SK-MEL-5 (cell line): ENCODE data around the gene TUBA4B. TPM values are rescaled to one million over a fixed set of nuclear protein-coding genes. Genes with fewer than 3 reads are reported as not detected.

Experiments
- small RNA-seq, 2 experiments: library from RNA; depleted of rRNA; stranded (forward); fragments of <200 nt; gene quantifications; one replicate each; pipeline ENCODE3, GENCODE V24; 2014
- total RNA-seq: library from RNA; depleted of rRNA; stranded (reverse); fragments of >200 nt; shearing (Covaris generic); gene quantifications from 2 replicates; pipeline ENCODE4 v1.2.3, GENCODE V29; 2014; rRNA removed

The TUBA4B gene
- total RNA-seq, 1 experiment from 2014 or later = not detected

Small RNAs within 50 kb of the gene (small RNA-seq; reads per million reads assigned to genes)
- gene MIR153-1 = 0 to 0.14 reads per million in 2 experiments

Other genes with a start within 250 kb of the TUBA4B start
- gene CFAP65, start 211.7 kb upstream of the TUBA4B start, total RNA-seq = 0.16 and 0.24 TPM in 2 replicates
- gene IHH, start 192.3 kb upstream of the TUBA4B start, total RNA-seq = not detected in 2 replicates
- gene NHEJ1, start 92.4 kb upstream of the TUBA4B start, total RNA-seq = 25.5 and 28.4 TPM in 2 replicates
- 0.13 and 0.34 TPM in 2 replicates for gene SLC23A3, start 83.2 kb upstream of the TUBA4B start, total RNA-seq
- gene CNPPD1, start 76.3 kb upstream of the TUBA4B start, total RNA-seq = 42.6 and 46.4 TPM in 2 replicates
- gene RETREG2, start 75.0 kb upstream of the TUBA4B start, total RNA-seq = 104 and 124 TPM in 2 replicates
- 10.9 and 16.2 TPM in 2 replicates for gene ZFAND2B, start 46.5 kb upstream of the TUBA4B start, total RNA-seq
- gene ABCB6, start 34.3 kb upstream of the TUBA4B start, total RNA-seq = 43.7 and 50.7 TPM in 2 replicates
- gene ATG9A, start 23.6 kb upstream of the TUBA4B start, total RNA-seq = 36.7 and 45.7 TPM in 2 replicates
- gene ANKZF1, start 23.4 kb upstream of the TUBA4B start, total RNA-seq = 43.5 and 43.6 TPM in 2 replicates
- gene GLB1L, start 7.8 kb upstream of the TUBA4B start, total RNA-seq = 5.3 and 6.1 TPM in 2 replicates
- gene STK16, start 7.8 kb upstream of the TUBA4B start, total RNA-seq = 21.7 and 22.6 TPM in 2 replicates
- 1.4 TPM in 1 of 2 replicates, not detected in the other for gene TUBA4A, start 675 bp downstream of the TUBA4B start, total RNA-seq
- gene DNAJB2, start 26.1 kb downstream of the TUBA4B start, total RNA-seq = 25.8 and 33.2 TPM in 2 replicates
- gene PTPRN, start 56.2 kb downstream of the TUBA4B start, total RNA-seq = 1.5 and 2.8 TPM in 2 replicates
- not detected in 2 replicates for gene RESP18, start 79.5 kb downstream of the TUBA4B start, total RNA-seq
- gene DNPEP, start 134.7 kb downstream of the TUBA4B start, total RNA-seq = 46.8 and 50.1 TPM in 2 replicates
- 0.13 TPM in 1 of 2 replicates, not detected in the other for gene DES, start 165.1 kb downstream of the TUBA4B start, total RNA-seq
- gene SPEG, start 181.6 kb downstream of the TUBA4B start, total RNA-seq = 1.9 and 2.3 TPM in 2 replicates
- gene GMPPA, start 245.6 kb downstream of the TUBA4B start, total RNA-seq = 60.6 and 64.8 TPM in 2 replicates